ENCODE measurements around the gene CLDN15.
A peak's percentile ranks its signal among the peaks of the same experiment; 100 is the strongest.
"Not testable (repeated sequence)": the region's sequence is repeated elsewhere in the genome, so short reads cannot be mapped to it uniquely, and the experiment has no call there.

CLDN15 gene

GRCh38 chr7:101237206-101238067, at the start of gene CLDN15:
CLDN15 (minus strand) TSS chr7:101237802; CDS start chr7:101237581, 221 bp downstream.
- DNase-seq (ENCODE audit: low read depth, low spot score), result no peak

- no peak for DNase-seq (ENCODE audit: low read depth, low spot score)
Observed at GRCh38 chr7:101287032-101287431, 49.4 kb upstream of the CLDN15 start.

- not testable (repeated sequence) for DNase-seq (ENCODE audit: low read depth, low spot score)
Observed at GRCh38 chr7:101285880-101286279, 48.3 kb upstream of the CLDN15 start.

- no peak for DNase-seq (ENCODE audit: low read depth, low spot score)
Observed at GRCh38 chr7:101285171-101285570, 47.6 kb upstream of the CLDN15 start.

- DNase-seq (ENCODE audit: low read depth, low spot score), result not testable (repeated sequence)
Observed at GRCh38 chr7:101280912-101281311, 43.3 kb upstream of the CLDN15 start.

- no peak for DNase-seq (ENCODE audit: low read depth, low spot score)
Observed at GRCh38 chr7:101278461-101279292, 41.1 kb upstream of the CLDN15 start.

- no peak for DNase-seq (ENCODE audit: low read depth, low spot score)
Observed at GRCh38 chr7:101277155-101277554, 39.6 kb upstream of the CLDN15 start.

- no peak for DNase-seq (ENCODE audit: low read depth, low spot score)
Observed at GRCh38 chr7:101273206-101273605, 35.6 kb upstream of the CLDN15 start.

GRCh38 chr7:101271021-101271420, 33.4 kb upstream of the CLDN15 start:
- no peak for DNase-seq (ENCODE audit: low read depth, low spot score)

GRCh38 chr7:101269664-101270063, 32.1 kb upstream of the CLDN15 start:
- no peak for DNase-seq (ENCODE audit: low read depth, low spot score)

- no peak for DNase-seq (ENCODE audit: low read depth, low spot score)
Observed at GRCh38 chr7:101265622-101266516, 28.3 kb upstream of the CLDN15 start.

GRCh38 chr7:101264102-101264706, 26.6 kb upstream of the CLDN15 start:
- not testable (repeated sequence) for DNase-seq (ENCODE audit: low read depth, low spot score)

- DNase-seq (ENCODE audit: low read depth, low spot score), result no peak
Observed at GRCh38 chr7:101258243-101258731, 20.7 kb upstream of the CLDN15 start.

- no peak for DNase-seq (ENCODE audit: low read depth, low spot score)
Observed at GRCh38 chr7:101255796-101256195, 18.2 kb upstream of the CLDN15 start.

GRCh38 chr7:101253199-101253598, 15.6 kb upstream of the CLDN15 start:
- DNase-seq (ENCODE audit: low read depth, low spot score), result not testable (repeated sequence)

GRCh38 chr7:101251871-101252659, 14.5 kb upstream of the CLDN15 start:
- peak; percentile 99 for DNase-seq (ENCODE audit: low read depth, low spot score)

- DNase-seq (ENCODE audit: low read depth, low spot score), result no peak
Observed at GRCh38 chr7:101250324-101250723, 12.7 kb upstream of the CLDN15 start.

GRCh38 chr7:101248276-101248675, 10.7 kb upstream of the CLDN15 start:
- DNase-seq (ENCODE audit: low read depth, low spot score), result no peak

- DNase-seq (ENCODE audit: low read depth, low spot score), result no peak
Observed at GRCh38 chr7:101245147-101245668, 7.6 kb upstream of the CLDN15 start.

Data from activated naive CD8-positive, alpha-beta T cell treated with anti-CD3 and anti-CD28 coated beads, Interleukin-2, amount 50 U/mL, for 16 hours (primary cell).